Uterus (tissue), 2 donors: ENCODE measurements around the gene B3GNT8.

Source experiments
- POLR2A ChIP-seq, 2 donors: fragments of 450-650 bp; IDR thresholded peaks; one replicate each; pipeline ENCODE4 v1.6.1; 2016; ENCODE audit warnings: antibody characterized with exemption in 2 of 2, mild to moderate bottlenecking in 1 of 2, moderate library complexity in 1 of 2
- TF ChIP-seq, protein P1 (sequence below), 4 experiments: fragments of 200-600 bp in 2 of 4; fragments of 450-650 bp in 2 of 4; sonication (generic) in 2 of 4; IDR thresholded peaks; one replicate each; pipeline ENCODE4 v1.5.1; 2016 to 2019; ENCODE audit warnings: antibody characterized with exemption in 4 of 4, mild to moderate bottlenecking in 2 of 4, moderate library complexity in 1 of 4

DNA sequence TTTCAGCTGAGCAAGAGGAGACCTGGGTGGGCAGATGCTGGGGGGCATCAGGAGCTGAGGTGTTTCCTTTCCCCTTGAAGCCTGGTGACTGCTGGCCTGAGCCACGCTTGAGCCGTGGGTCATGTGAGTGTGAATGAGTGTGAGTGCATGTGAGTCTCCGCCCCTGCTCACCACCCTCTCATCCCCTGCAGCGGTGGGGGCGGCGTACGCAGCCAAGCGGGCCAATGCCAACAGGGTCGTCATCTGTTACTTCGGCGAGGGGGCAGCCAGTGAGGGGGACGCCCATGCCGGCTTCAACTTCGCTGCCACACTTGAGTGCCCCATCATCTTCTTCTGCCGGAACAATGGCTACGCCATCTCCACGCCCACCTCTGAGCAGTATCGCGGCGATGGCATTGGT, 5.2 kb downstream of the B3GNT8 start:
- TF ChIP-seq, protein P1, sequence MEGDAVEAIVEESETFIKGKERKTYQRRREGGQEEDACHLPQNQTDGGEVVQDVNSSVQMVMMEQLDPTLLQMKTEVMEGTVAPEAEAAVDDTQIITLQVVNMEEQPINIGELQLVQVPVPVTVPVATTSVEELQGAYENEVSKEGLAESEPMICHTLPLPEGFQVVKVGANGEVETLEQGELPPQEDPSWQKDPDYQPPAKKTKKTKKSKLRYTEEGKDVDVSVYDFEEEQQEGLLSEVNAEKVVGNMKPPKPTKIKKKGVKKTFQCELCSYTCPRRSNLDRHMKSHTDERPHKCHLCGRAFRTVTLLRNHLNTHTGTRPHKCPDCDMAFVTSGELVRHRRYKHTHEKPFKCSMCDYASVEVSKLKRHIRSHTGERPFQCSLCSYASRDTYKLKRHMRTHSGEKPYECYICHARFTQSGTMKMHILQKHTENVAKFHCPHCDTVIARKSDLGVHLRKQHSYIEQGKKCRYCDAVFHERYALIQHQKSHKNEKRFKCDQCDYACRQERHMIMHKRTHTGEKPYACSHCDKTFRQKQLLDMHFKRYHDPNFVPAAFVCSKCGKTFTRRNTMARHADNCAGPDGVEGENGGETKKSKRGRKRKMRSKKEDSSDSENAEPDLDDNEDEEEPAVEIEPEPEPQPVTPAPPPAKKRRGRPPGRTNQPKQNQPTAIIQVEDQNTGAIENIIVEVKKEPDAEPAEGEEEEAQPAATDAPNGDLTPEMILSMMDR (IDR thresholded peaks at IDR 0.05): no peak
- TF ChIP-seq POLR2A (IDR thresholded peaks at IDR 0.05): no peak
